NCI-H345 treated with DMSO at 0.1 percent for 48 hours (cell line): ENCODE data around the gene PTPRR.

Experiments used
- DNase-seq: peaks from one replicate; lab custom pipeline; 2025; ENCODE audit not compliant: unreplicated experiment; lab: John Stamatoyannopoulos, UW

PTPRR gene

GRCh38 chr12:70652451-70652850 lies 268.1 kb downstream of the PTPRR start:
- DNase-seq = no peak

GRCh38 chr12:70648831-70649230 lies 271.7 kb downstream of the PTPRR start:
- DNase-seq = no peak

- DNase-seq = no peak
Observed at GRCh38 chr12:70648191-70648590, 272.3 kb downstream of the PTPRR start.

- DNase-seq = no peak
Observed at GRCh38 chr12:70646850-70647249, 273.7 kb downstream of the PTPRR start.

GRCh38 chr12:70645494-70646317 lies 274.8 kb downstream of the PTPRR start:
- DNase-seq = no peak

- DNase-seq = no peak
Observed at GRCh38 chr12:70644861-70645260, 275.7 kb downstream of the PTPRR start.

GRCh38 chr12:70643939-70644338 lies 276.6 kb downstream of the PTPRR start:
- no peak for DNase-seq

- DNase-seq = no peak
Observed at GRCh38 chr12:70641691-70642090, 278.8 kb downstream of the PTPRR start.

GRCh38 chr12:70640901-70641300 lies 279.6 kb downstream of the PTPRR start:
- no peak for DNase-seq

- no peak for DNase-seq
Observed at GRCh38 chr12:70639535-70639934, 281.0 kb downstream of the PTPRR start.

GRCh38 chr12:70638639-70639360 lies 281.7 kb downstream of the PTPRR start:
- DNase-seq = no peak

- no peak for DNase-seq
Observed at GRCh38 chr12:70637303-70638085, 283.0 kb downstream of the PTPRR start, which contains the start of gene PTPRB. Gene PTPRB, minus strand, starts transcription at chr12:70637429. Its CDS starts 34 bp downstream, at chr12:70637395.

GRCh38 chr12:70635755-70636154 lies 284.8 kb downstream of the PTPRR start:
- DNase-seq = no peak

- DNase-seq = no peak
Observed at GRCh38 chr12:70628701-70629480, 291.6 kb downstream of the PTPRR start.

- DNase-seq = no peak
Observed at GRCh38 chr12:70627677-70628076, 292.9 kb downstream of the PTPRR start.

- no peak for DNase-seq
Observed at GRCh38 chr12:70626180-70626579, 294.4 kb downstream of the PTPRR start.

- no peak for DNase-seq
Observed at GRCh38 chr12:70619471-70620152, 300.9 kb downstream of the PTPRR start.

GRCh38 chr12:70618371-70618770 lies 302.2 kb downstream of the PTPRR start:
- no peak for DNase-seq

- DNase-seq = no peak
Observed at GRCh38 chr12:70617450-70617849, 303.1 kb downstream of the PTPRR start.
